Measurements from ENCODE around the gene NUFIP2.

DNA sequence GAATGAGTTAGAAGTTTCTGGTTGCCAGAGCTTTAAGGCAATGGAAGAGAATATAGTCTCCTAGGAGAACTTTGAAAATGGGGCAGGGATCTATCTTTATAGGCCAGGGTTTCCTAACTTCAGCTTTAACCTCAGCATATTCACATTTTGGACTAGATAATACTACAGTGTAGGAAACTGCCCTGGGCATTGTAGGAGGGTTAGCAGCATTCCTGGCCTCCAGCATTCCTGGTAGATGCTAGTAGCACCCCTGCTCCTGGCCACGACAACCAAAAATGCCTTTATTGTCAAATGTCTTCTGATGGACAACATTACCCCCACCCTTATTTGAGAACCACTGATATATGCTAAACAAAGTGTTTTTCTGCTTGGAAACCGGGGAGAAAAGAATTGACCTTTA is 86.0 kb downstream of the NUFIP2 start:
- TF ChIP-seq, protein P1, sequence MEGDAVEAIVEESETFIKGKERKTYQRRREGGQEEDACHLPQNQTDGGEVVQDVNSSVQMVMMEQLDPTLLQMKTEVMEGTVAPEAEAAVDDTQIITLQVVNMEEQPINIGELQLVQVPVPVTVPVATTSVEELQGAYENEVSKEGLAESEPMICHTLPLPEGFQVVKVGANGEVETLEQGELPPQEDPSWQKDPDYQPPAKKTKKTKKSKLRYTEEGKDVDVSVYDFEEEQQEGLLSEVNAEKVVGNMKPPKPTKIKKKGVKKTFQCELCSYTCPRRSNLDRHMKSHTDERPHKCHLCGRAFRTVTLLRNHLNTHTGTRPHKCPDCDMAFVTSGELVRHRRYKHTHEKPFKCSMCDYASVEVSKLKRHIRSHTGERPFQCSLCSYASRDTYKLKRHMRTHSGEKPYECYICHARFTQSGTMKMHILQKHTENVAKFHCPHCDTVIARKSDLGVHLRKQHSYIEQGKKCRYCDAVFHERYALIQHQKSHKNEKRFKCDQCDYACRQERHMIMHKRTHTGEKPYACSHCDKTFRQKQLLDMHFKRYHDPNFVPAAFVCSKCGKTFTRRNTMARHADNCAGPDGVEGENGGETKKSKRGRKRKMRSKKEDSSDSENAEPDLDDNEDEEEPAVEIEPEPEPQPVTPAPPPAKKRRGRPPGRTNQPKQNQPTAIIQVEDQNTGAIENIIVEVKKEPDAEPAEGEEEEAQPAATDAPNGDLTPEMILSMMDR (conservative IDR thresholded peaks at IDR 0.05), result no peak
- TF ChIP-seq ZFX (IDR thresholded peaks at IDR 0.05), result no peak
